HG03175 (cell line): ENCODE measurements around the gene NXF1.
"Not testable (repeated sequence)": the region's sequence is repeated elsewhere in the genome, so short reads cannot be mapped to it uniquely, and the experiment has no call there.

Source experiments
- ATAC-seq: cut with Tn5 transposase; IDR thresholded peaks from one replicate; pipeline ENCODE4 v1.9.1; 2021; ENCODE audit warnings: mild to moderate bottlenecking, moderate library complexity; ENCODE audit not compliant: unreplicated experiment

Gene NXF1

GRCh38 chr11:62832336-62833234 is 27.3 kb upstream of the NXF1 start, which contains the start of gene TEX54:
TSS of gene TEX54 (minus strand) at chr11:62832841.
- ATAC-seq, result peak; percentile 22

- ATAC-seq, result peak; percentile 86
Measured at GRCh38 chr11:62831520-62832335, 26.5 kb upstream of the NXF1 start, which contains the start of gene STX5. TSS of gene STX5 (minus strand) at chr11:62832051. CDS start at chr11:62831243, 808 bp downstream.

- no peak for ATAC-seq
Measured at GRCh38 chr11:62830904-62831519, 25.8 kb upstream of the NXF1 start.

GRCh38 chr11:62828130-62828529 is 22.9 kb upstream of the NXF1 start:
- not testable (repeated sequence) for ATAC-seq

GRCh38 chr11:62823677-62824076 is 18.4 kb upstream of the NXF1 start:
- ATAC-seq, result no peak

- ATAC-seq, result no peak
Measured at GRCh38 chr11:62817129-62817528, 11.9 kb upstream of the NXF1 start.

- ATAC-seq, result no peak
Measured at GRCh38 chr11:62816557-62816956, 11.3 kb upstream of the NXF1 start.

- ATAC-seq, result no peak
Measured at GRCh38 chr11:62811659-62812058, 6.4 kb upstream of the NXF1 start.

GRCh38 chr11:62810748-62811147 is 5.5 kb upstream of the NXF1 start:
- ATAC-seq, result no peak

GRCh38 chr11:62806611-62807121 is 1.4 kb upstream of the NXF1 start:
- ATAC-seq, result no peak

GRCh38 chr11:62805961-62806441 is 761 bp upstream of the NXF1 start:
- no peak for ATAC-seq

GRCh38 chr11:62804310-62805075 is 747 bp downstream of the NXF1 start:
- ATAC-seq, result no peak

GRCh38 chr11:62801071-62801470 is 4.2 kb downstream of the NXF1 start:
- ATAC-seq, result no peak

GRCh38 chr11:62799486-62799885 is 5.8 kb downstream of the NXF1 start:
- no peak for ATAC-seq

GRCh38 chr11:62796281-62796680 is 9.0 kb downstream of the NXF1 start:
- ATAC-seq, result no peak

GRCh38 chr11:62794201-62794775 is 11.0 kb downstream of the NXF1 start:
- no peak for ATAC-seq

- no peak for ATAC-seq
Measured at GRCh38 chr11:62792202-62792575, 13.1 kb downstream of the NXF1 start.

GRCh38 chr11:62791501-62792201 is 13.6 kb downstream of the NXF1 start, which contains the start of gene TMEM223:
TSS of gene TMEM223 (minus strand) at chr11:62792006. CDS start at chr11:62791994, 12 bp downstream.
- ATAC-seq, result peak; percentile 74

GRCh38 chr11:62789576-62789975 is 15.7 kb downstream of the NXF1 start:
- no peak for ATAC-seq
